ENCODE measurements around the gene ANAPC13. TPM values are rescaled to one million over a fixed set of nuclear protein-coding genes. Genes with fewer than 3 reads are reported as not detected.

Gene ANAPC13
- total and polyA plus RNA-seq, 8 donors, result 16.5 to 59.1 (median 23.1) TPM

- no peaks in the 10 kb centered on the region for H3K9me3 ChIP-seq
- DNase-seq, result no peak
- no peak for ATAC-seq
- H3K4me1 ChIP-seq, result no peaks in the 10 kb centered on the region
- no peak overlapping the region for H3K4me3 ChIP-seq
- no peak for FAIRE-seq
- 84% methylated on average over 3 of the region's 3 CpGs for WGBS, 2 donors
- intact Hi-C loops (cut with DNase I), result no loop called here
- H3K36me3 ChIP-seq, result no peaks in the 10 kb centered on the region
- no peaks in the 10 kb centered on the region for H3K27me3 ChIP-seq
- no peak for TF ChIP-seq CTCF (IDR thresholded peaks at IDR 0.05)
- no peak overlapping the region for H3K27ac ChIP-seq
Measured at GRCh38 chr3:134516905-134517304, 31.1 kb upstream of the ANAPC13 start.

- no peak for ATAC-seq
- H3K27ac ChIP-seq, result no peak overlapping the region
- peaks cover 0 to 3% (median 0%) of the 10 kb centered on the region in 3 donors for H3K36me3 ChIP-seq
- no peak for DNase-seq
- no peak overlapping the region for H3K4me3 ChIP-seq
- intact Hi-C loops (cut with DNase I), result no loop called here
- FAIRE-seq, result no peak
- no peaks in the 10 kb centered on the region for H3K4me1 ChIP-seq
- 90 to 96% methylated on average over 2 of the region's 2 CpGs for WGBS, 2 donors
- H3K27me3 ChIP-seq, result no peaks in the 10 kb centered on the region
- TF ChIP-seq CTCF (IDR thresholded peaks at IDR 0.05), result no peak
- H3K9me3 ChIP-seq, result no peaks in the 10 kb centered on the region
Measured at GRCh38 chr3:134511500-134511899, 25.7 kb upstream of the ANAPC13 start.

GRCh38 chr3:134505485-134505884 lies 19.7 kb upstream of the ANAPC13 start:
- no peak for TF ChIP-seq CTCF (IDR thresholded peaks at IDR 0.05)
- ATAC-seq (no peak), DNase-seq (no peak), FAIRE-seq (no peak)
- Histone ChIP-seq H3K36me3 (peaks cover 0 to 3% (median 0%) of the 10 kb centered on the region in 3 donors), H3K4me3 (no peak overlapping the region), H3K27ac (no peak overlapping the region), H3K27me3 (no peaks in the 10 kb centered on the region), H3K4me1 (no peaks in the 10 kb centered on the region), H3K9me3 (no peaks in the 10 kb centered on the region)
- intact Hi-C loops (cut with DNase I), result no loop called here
- WGBS, 2 donors, result 59 to 68% methylated on average over 3 of the region's 3 CpGs

GRCh38 chr3:134504132-134504531 lies 18.3 kb upstream of the ANAPC13 start:
- 65 to 86% methylated on average over 3 of the region's 3 CpGs for WGBS, 2 donors
- Histone ChIP-seq H3K4me1 (no peaks in the 10 kb centered on the region), H3K4me3 (no peak overlapping the region), H3K36me3 (peaks cover 0 to 3% (median 0%) of the 10 kb centered on the region in 3 donors), H3K27ac (no peak overlapping the region), H3K27me3 (no peaks in the 10 kb centered on the region), H3K9me3 (no peaks in the 10 kb centered on the region)
- DNase-seq (no peak), ATAC-seq (no peak), FAIRE-seq (no peak)
- intact Hi-C loops (cut with DNase I), result no loop called here
- no peak for TF ChIP-seq CTCF (IDR thresholded peaks at IDR 0.05)

- H3K27me3 ChIP-seq, result no peaks in the 10 kb centered on the region
- intact Hi-C loops (cut with DNase I), result no loop called here
- FAIRE-seq, result no peak
- H3K27ac ChIP-seq, result no peak overlapping the region
- ATAC-seq, result no peak
- H3K4me1 ChIP-seq, result no peaks in the 10 kb centered on the region
- H3K9me3 ChIP-seq, result no peaks in the 10 kb centered on the region
- WGBS, 2 donors, result 100% methylated on average over 1 of the region's 1 CpG
- DNase-seq, result no peak
- H3K4me3 ChIP-seq, result no peak overlapping the region
- TF ChIP-seq CTCF (IDR thresholded peaks at IDR 0.05), result no peak
- H3K36me3 ChIP-seq, result peaks cover 0 to 3% (median 0%) of the 10 kb centered on the region in 3 donors
Measured at GRCh38 chr3:134503266-134503665, 17.5 kb upstream of the ANAPC13 start.
